AML-193 (cell line): ENCODE results near the gene MRPL9.

ENCODE experiments used
- DNase-seq, 2 experiments: peaks; one replicate each; lab custom pipeline; 2025; lab: John Stamatoyannopoulos, UW

The MRPL9 gene

DNA sequence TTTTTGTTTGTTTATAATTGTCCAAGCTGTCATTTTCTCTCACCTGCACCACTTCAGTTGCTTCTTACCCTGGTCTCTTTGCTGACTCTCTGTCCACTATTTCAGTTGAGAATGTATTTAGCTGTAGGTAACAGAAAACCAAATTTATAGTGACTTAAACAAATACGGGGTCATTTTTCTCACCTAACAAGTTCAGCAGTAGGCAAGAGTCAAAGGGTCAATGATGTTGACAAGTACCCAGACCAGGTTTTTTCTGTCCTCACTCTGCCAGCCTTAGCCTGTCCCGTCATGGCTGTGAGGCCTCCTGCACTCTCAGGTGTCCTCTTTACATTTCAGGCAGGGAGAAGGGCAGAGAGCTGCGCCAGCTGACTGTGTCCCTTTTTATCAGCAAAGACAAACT is 30.2 kb downstream of the MRPL9 start:
- DNase-seq: no peak

GRCh38 chr1:151729966-151730291 is 33.4 kb downstream of the MRPL9 start:
- DNase-seq: no peak

- no peak for DNase-seq
Measured at GRCh38 chr1:151729157-151729965, 33.9 kb downstream of the MRPL9 start.

GRCh38 chr1:151728151-151729054 is 34.9 kb downstream of the MRPL9 start:
- no peak for DNase-seq

DNA sequence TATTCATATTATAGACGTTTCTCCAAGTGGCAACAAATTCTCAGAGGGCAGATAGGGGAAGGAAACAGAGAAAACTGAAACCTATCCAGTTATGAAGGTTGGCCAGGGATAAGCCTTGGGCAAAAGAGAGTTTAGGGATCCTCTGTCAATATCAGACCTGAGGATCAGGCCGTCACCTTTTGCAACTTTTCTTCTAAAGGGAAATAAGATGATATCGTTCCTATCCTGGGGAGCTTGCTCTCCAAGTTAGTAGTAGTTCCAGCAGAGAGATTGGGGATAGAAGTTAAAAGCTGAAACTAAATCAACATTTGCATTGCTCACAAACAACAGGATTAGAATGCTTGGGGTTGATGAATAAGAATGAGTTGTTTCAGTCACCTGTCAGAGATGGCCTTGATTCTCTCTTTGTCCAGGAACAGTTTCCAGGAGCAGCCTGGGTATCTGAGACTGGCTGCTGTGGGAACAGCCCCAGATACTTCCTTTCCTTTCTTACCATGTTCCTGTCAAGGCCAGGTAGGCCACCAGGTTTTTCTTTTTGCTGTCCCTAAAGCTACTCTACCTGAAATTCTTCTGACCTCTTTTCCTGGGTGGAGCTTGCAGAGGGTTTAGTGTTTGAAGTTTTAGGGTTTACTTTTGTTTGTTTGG is 39.4 kb downstream of the MRPL9 start:
- DNase-seq: no peak

GRCh38 chr1:151721788-151722510 is 41.3 kb downstream of the MRPL9 start:
- no peak for DNase-seq

DNA sequence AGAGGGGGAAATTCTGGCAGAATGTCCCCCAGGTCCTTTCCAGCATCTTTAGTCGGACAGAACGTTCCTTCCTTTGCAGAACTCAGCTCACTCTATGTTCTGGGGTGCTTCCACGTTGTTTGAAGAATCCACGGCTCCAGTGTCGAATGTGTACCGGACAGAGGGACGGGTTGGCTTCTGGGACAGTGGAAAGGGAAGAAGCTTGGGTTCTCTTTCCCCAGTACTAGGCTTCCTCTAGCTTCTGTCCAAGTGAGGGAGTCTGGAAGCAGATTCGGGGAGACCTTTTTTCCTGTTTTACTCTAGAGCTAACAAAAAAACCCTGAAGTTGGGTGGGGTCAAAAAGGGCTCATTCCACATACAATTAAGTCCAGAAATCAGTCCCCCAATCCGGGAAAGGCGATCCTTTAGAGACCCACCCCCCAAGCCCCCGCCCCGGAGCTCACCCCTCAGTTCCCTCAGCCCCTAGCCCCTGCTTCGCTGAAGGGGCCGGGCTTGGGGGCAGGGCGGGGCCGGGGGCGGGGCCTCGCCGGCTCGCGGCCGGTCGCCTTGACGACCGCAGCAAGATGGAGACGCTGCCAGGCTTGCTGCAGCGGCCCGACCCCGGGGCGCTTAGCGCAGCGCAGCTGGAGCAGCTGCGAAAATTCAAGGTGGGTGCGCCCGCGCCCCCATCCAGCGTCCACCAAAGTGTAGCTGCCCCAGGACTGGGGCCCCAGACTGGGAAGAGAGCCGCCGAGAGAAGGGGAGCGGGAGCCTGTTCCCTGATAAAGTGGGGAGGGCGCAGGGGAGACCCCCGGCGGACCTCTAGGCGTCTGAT is 42.1 kb downstream of the MRPL9 start, which contains the start of gene RIIAD1:
Gene RIIAD1 (plus strand): TSS at position 549 of the 814 bp plus-strand sequence. CDS start 15 bp downstream, at position 564.
- DNase-seq: no peak

- DNase-seq: no peak
Measured at GRCh38 chr1:151720554-151720953, 42.7 kb downstream of the MRPL9 start.

DNA sequence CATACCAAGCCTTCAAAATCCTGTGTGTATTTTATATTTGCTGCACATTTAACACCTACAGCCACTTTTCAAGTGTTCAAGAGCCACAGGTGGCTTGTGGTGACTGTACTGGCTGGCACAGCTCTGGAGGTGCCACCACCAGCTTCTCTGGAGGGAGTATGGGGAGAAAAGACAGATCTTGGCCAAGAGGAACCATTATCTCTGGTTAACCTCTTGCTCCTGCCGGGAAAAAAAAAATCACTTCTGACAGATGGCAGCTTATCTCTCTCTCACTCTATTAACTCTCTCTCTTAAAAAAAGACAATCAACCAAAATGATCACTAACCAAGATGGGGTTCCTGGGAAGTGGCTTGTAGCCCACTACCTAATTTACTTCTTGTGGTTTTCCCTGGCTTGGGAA is 43.2 kb downstream of the MRPL9 start:
- DNase-seq: no peak

DNA sequence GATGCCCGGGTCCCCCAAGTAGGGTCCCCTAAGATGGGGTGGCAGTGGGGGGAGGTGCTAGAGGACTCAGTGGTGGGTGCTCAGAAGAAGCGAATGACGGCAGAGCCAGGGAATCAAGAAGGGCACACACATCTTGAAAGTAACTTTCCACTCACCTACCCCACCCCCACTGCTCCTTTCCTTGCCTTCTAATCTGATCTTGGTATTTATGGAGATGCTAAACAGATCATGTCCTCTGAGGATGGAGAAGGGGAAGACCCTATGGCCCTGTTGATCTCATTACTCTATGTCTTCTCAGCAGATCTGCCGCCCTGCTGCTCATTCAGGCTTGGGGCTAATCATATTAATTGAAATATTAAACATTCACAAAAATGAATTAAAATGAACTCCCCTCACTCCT is 44.6 kb downstream of the MRPL9 start:
- no peak for DNase-seq

GRCh38 chr1:151718011-151718431 is 45.3 kb downstream of the MRPL9 start:
- no peak for DNase-seq

DNA sequence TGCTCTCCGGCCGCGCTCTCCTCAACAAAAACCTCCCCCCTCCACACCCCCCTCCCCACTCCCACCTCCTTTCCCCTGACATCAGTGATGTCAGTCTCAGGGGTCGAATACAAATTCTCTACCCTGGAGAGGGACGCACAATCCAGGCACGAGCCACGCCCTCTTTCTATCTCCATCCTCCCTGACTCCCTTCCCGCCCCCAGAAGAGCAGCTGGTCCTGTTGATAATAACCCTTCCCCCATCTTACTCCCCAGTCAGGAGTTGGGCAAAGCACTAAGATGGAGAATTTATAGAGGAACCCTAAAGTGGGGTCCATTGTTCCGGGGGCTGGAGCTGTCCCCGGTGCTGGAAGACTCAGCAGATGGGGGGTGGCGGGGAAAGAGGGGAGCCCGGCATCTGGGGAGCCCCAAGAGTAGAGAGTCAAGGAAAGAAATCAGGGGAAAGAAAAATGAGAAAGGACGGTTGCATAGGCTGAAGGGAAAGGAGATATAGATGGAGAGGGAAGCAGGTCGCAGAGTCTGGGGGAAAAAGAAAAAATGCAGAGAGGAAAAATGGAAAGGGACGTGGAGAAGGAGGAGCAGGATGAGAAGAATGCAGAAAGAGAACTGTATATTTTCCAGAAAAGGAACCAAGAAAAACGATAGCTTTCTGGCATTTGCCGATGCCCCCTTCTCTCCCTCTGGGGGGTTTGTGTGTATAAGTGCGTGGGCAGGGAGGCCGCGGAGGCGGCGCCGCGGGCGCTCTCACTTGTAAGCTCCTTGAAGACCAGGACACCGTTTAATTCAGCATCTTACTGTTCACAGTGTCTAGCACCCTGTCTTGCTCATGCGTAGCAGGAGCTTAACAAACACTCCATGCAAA is 46.3 kb downstream of the MRPL9 start, which contains the start of gene CELF3:
Gene CELF3 (minus strand): TSS at position 33 of the 861 bp plus-strand sequence. CDS start 783 bp downstream, outside the sequence.
- no peak for DNase-seq

GRCh38 chr1:151716405-151716762 is 46.9 kb downstream of the MRPL9 start:
- no peak for DNase-seq

DNA sequence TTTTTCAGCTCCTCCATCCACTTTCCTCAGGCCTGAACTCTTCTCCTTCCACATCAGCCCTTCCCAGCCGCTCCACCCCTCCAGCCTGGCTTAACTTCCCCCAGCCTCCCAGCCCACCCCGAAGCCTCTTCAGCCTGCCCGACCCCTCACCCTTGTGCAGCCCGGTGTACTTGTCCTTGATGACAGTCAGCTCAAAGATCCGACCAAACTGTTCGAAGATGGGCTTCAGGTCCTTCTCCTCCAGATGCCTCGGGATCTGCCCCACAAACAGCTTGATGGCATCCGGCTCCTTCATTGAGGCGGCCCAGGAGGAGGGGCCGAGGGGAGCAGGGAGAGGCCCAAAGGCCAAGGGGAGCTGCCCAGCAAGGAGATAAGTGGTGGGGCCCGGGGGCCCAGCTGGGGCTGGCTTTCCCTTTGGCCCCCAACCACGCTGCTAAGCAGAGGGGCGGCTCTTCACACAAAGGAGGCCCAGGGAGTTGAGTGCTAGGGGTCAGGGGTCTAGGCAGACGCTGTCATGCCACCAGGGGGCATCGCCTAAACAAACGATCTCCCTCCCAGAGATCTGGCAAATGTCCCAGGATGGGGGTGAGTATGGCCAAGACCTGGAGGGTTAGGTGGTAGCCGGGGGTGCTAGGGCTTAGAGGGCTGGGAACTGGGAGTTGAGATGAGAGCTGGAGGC is 47.4 kb downstream of the MRPL9 start:
- DNase-seq: no peak

DNA sequence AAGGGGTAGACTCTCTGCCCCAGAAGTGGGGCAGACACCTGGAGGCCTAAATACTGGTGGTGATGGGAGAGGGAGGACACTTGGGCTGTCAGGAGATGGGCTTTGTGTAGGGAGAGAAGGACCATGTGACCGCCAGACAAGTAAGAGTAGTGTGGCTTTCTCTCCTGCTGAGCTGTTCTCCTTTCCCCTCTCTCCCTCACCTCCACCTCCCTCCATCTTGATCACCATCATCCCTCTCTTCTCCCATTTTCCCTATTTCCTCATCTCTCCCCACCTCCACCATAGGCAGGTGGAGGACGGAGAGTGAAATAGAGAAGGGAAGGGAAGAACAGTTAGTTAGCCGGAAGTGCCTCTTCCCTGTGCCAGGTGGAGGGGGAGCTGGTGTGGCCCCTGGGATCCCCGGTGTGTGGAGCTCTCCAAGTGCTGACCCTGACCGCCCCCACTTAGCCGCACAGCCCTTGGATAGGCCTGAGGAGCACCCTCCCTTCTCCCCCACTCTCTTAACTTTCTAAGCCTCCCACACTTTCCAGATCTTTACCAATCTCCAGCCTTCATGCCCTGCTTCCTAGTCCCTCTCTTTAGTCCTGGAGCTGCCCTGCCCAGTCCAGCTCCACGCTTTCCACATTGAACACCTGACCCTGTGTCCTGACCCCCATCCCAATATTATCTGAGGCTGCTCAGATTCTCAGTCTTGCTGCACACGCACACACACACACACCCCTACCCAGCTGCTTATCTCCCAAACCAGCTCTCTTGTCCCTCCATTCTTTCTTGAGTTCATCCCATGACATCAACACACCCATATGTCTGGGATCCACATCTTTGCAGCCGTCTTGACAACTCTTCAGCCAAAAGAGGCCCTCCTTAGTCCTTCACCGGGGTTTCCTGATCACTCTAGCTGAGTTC is 48.2 kb downstream of the MRPL9 start:
- no peak for DNase-seq

- DNase-seq: no peak
Measured at GRCh38 chr1:151713874-151714273, 49.4 kb downstream of the MRPL9 start.

DNA sequence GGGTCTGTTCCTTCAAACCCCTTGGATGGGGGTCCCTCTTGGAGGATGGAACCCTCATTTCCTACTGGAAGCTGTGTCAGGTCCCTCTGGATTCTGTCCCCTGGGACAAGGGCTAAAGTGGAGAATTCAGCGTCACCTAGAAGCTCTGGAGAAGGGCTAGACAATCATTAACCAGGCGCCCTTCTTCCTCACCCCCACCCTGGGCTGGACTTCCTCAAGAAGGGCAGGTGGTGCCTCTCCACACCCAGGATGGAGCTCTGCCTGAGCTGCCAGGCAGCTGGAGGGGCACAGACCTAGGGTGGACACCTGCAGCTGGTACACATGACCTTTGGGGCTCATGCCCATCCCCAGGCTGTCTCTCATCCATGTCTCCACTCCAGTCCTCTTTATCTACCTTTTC is 50.3 kb downstream of the MRPL9 start:
- DNase-seq: no peak

- DNase-seq: no peak
Measured at GRCh38 chr1:151711951-151712350, 51.3 kb downstream of the MRPL9 start.
